Esophagus muscularis mucosa (tissue), 4 donors: Measurements from ENCODE around the gene PRKCH.

Experiments
- EP300 ChIP-seq: sonication (generic); formaldehyde crosslinking; IDR thresholded peaks from one replicate; pipeline ENCODE4 v1.6.1; 2017; ENCODE audit warnings: antibody characterized with exemption
- POLR2A ChIP-seq: fragments of 450-650 bp; IDR thresholded peaks from one replicate; pipeline ENCODE4 v1.6.1; 2017; ENCODE audit warnings: antibody characterized with exemption, moderate library complexity, mild to moderate bottlenecking, low read depth
- POLR2AphosphoS5 ChIP-seq, 2 donors: sonication (generic); formaldehyde crosslinking; IDR thresholded peaks; one replicate each; pipeline ENCODE4 v1.6.1; 2017; ENCODE audit warnings: antibody characterized with exemption in 2 of 2
- TF ChIP-seq, protein P1 (sequence below), 3 experiments: fragments of 200-600 bp in 2 of 3; fragments of 450-650 bp in 1 of 3; sonication (generic) in 2 of 3; IDR thresholded peaks; one replicate each; pipeline ENCODE4 v1.5.1; 2017 to 2019; ENCODE audit warnings: antibody characterized with exemption in 3 of 3, mild to moderate bottlenecking in 2 of 3, moderate library complexity in 1 of 3

- TF ChIP-seq, protein P1, sequence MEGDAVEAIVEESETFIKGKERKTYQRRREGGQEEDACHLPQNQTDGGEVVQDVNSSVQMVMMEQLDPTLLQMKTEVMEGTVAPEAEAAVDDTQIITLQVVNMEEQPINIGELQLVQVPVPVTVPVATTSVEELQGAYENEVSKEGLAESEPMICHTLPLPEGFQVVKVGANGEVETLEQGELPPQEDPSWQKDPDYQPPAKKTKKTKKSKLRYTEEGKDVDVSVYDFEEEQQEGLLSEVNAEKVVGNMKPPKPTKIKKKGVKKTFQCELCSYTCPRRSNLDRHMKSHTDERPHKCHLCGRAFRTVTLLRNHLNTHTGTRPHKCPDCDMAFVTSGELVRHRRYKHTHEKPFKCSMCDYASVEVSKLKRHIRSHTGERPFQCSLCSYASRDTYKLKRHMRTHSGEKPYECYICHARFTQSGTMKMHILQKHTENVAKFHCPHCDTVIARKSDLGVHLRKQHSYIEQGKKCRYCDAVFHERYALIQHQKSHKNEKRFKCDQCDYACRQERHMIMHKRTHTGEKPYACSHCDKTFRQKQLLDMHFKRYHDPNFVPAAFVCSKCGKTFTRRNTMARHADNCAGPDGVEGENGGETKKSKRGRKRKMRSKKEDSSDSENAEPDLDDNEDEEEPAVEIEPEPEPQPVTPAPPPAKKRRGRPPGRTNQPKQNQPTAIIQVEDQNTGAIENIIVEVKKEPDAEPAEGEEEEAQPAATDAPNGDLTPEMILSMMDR (IDR thresholded peaks at IDR 0.05): no peak
- no peak for TF ChIP-seq POLR2A
- no peak for TF ChIP-seq POLR2AphosphoS5 (IDR thresholded peaks at IDR 0.05)
- no peak for TF ChIP-seq EP300
Measured at GRCh38 chr14:61492474-61492873, 171.1 kb downstream of the PRKCH start.
